ENCODE measurements around the gene ANAPC1. TPM values are rescaled to one million over a fixed set of nuclear protein-coding genes. Genes with fewer than 3 reads are reported as not detected.
A peak's percentile ranks its signal among the peaks of the same experiment; 100 is the strongest.

The ANAPC1 gene
- total and polyA plus RNA-seq, 9 of the 15 experiments (the other 6 are each of a cell fraction or from before 2014, with no cell fraction given), result 14.0 to 126 (median 78.2) TPM

GRCh38 chr2:111927723-111928122 lies 43.7 kb upstream of the ANAPC1 start (continued):
- 0 out of 4 replicates have a peak, but pooled peaks of 1 of the 2 experiments have one; percentile 16 for TF ChIP-seq HDAC1 (IDR thresholded peaks at IDR 0.05)
- no peak for TF ChIP-seq E2F3 (CRISPR knock-in tag; IDR thresholded peaks at IDR 0.05)
- TF ChIP-seq, protein P1, sequence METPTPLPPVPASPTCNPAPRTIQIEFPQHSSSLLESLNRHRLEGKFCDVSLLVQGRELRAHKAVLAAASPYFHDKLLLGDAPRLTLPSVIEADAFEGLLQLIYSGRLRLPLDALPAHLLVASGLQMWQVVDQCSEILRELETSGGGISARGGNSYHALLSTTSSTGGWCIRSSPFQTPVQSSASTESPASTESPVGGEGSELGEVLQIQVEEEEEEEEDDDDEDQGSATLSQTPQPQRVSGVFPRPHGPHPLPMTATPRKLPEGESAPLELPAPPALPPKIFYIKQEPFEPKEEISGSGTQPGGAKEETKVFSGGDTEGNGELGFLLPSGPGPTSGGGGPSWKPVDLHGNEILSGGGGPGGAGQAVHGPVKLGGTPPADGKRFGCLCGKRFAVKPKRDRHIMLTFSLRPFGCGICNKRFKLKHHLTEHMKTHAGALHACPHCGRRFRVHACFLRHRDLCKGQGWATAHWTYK (CRISPR knock-in tag; IDR thresholded peaks at IDR 0.05), result no peak
- no peak for TF ChIP-seq DACH1 (IDR thresholded peaks at IDR 0.05; ENCODE audit: partially characterized antibody)
- TF ChIP-seq TAL1 (IDR thresholded peaks at IDR 0.05), result peak; percentile 80
- TF ChIP-seq HDAC6 (IDR thresholded peaks at IDR 0.05; ENCODE audit: low read depth, low read length), result no peak
- TF ChIP-seq CHD2 (IDR thresholded peaks at IDR 0.05; ENCODE audit: low read depth, low read length), result no peak
- no peak for TF ChIP-seq HCFC1 (IDR thresholded peaks at IDR 0.05; ENCODE audit: low read depth, low read length)
- no peak for TF ChIP-seq HDGF (IDR thresholded peaks at IDR 0.05)
- no peak for TF ChIP-seq NR2C2 (CRISPR knock-in tag; IDR thresholded peaks at IDR 0.05)
- no peak for TF ChIP-seq NR2C2 (tag; IDR thresholded peaks at IDR 0.05)
- no peak for TF ChIP-seq RBM39 (optimal IDR thresholded peaks at IDR 0.05; ENCODE audit: low read depth, low read length)
- TF ChIP-seq LCOR (CRISPR knock-in tag; IDR thresholded peaks at IDR 0.05), result no peak
- no peak for TF ChIP-seq BCL6 (CRISPR knock-in tag; IDR thresholded peaks at IDR 0.05)
- no peak for TF ChIP-seq PHF21A (IDR thresholded peaks at IDR 0.05; ENCODE audit: borderline replicate concordance, low read depth)
- TF ChIP-seq NR3C1 (CRISPR knock-in tag; IDR thresholded peaks at IDR 0.05), result no peak

Data from K562 (cell line).